Epithelial cell of proximal tubule (primary cell): ENCODE data around the gene ATP6V1A. TPM values are rescaled to one million over a fixed set of nuclear protein-coding genes. Genes with fewer than 3 reads are reported as not detected.
"Not testable (repeated sequence)": the region's sequence is repeated elsewhere in the genome, so short reads cannot be mapped to it uniquely, and the experiment has no call there.

Source experiments
- DNase-seq: peaks from one replicate; pipeline ENCODE4 v3.0.0-alpha.2; 2011; ENCODE audit warnings: low read depth
- H3K4me3 ChIP-seq: 2 replicates; pipeline ENCODE4 v1.5.1; 2011; ENCODE audit warnings: low read depth, mild to moderate bottlenecking, low read length
- total RNA-seq: library from RNA; depleted of rRNA; stranded (reverse); fragments of >200 nt; gene quantifications from 2 replicates; pipeline ENCODE4 v1.2.3, GENCODE V29; 2015
- TF ChIP-seq, protein P1 (sequence below): conservative IDR thresholded peaks from 2 replicates; pipeline ENCODE4 v1.5.1; 2012; ENCODE audit warnings: low read depth, mild to moderate bottlenecking, low read length

The ATP6V1A gene
- total RNA-seq, 1 donor from 2014 or later: 42.2 TPM

DNA sequence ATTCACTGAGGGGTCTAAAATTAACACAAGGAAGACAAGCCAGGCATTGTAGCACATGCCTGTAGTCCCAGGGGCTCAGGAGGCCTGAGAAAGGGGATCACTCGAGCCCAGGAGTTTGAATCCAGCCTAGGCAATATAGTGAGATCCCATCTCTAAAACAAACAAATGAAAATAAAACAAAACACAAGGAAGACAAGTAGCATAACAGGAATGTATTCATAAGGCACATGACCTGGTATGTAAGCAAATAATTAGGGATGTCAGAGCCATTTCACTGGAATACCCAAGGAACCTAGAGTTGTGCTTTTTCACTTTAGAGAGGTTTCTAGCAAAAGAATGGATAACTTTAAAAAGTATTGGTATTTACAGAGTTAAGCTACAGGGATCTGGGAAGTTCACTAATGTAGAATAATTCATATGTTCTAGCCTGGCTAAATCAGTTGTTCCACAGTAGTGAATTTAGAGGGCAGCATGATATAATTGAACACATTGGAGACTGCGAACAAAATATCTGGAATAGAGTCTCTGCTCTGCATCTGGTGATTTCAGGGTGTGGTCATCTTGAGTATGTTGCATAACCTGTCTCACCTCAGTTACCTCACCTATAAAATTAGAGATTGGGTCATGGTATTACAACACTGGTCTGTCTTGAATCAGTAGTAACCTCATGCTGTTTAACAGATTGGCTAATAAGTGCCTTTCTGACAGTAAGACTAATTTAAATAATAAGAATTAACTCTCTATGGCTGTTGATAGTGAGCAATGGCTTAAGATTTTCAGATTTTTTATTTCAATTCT lies 101.0 kb downstream of the ATP6V1A start:
- DNase-seq: peak; percentile 63
- H3K4me3 ChIP-seq: no peak overlapping the region
- TF ChIP-seq, protein P1, sequence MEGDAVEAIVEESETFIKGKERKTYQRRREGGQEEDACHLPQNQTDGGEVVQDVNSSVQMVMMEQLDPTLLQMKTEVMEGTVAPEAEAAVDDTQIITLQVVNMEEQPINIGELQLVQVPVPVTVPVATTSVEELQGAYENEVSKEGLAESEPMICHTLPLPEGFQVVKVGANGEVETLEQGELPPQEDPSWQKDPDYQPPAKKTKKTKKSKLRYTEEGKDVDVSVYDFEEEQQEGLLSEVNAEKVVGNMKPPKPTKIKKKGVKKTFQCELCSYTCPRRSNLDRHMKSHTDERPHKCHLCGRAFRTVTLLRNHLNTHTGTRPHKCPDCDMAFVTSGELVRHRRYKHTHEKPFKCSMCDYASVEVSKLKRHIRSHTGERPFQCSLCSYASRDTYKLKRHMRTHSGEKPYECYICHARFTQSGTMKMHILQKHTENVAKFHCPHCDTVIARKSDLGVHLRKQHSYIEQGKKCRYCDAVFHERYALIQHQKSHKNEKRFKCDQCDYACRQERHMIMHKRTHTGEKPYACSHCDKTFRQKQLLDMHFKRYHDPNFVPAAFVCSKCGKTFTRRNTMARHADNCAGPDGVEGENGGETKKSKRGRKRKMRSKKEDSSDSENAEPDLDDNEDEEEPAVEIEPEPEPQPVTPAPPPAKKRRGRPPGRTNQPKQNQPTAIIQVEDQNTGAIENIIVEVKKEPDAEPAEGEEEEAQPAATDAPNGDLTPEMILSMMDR: no peak

DNA sequence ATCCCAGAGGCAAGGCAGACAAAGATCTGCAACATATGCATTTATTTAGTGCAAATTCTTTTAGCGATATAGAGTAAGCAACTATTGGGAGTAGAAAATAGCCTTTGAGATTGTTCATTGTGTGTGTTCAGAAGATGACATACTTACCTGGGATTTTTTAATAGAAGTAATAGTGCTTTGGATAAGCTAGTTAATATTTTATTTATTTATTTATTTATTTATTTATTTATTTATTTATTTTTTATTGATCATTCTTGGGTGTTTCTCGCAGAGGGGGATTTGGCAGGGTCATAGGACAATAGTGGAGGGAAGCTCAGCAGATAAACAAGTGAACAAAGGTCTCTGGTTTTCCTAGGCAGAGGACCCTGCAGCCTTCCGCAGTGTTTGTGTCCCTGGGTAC lies 102.2 kb downstream of the ATP6V1A start:
- DNase-seq, H3K4me3 ChIP-seq: not testable (repeated sequence)

DNA sequence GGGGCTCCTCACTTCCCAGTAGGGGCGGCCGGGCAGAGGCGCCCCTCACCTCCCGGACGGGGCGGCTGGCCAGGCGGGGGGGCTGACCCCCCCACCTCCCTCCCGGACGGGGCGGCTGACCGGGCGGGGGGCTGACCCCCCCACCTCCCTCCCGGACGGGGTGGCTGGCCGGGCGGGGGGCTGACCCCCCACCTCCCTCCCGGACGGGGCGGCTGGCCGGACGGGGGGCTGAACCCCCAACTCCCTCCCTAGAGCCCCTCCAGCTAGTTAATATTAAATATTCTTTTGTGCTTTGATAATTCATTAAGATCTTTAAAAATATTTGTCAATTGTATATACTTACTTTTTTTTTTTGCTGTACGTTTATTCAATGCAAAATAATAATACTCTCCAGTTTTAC lies 103.0 kb downstream of the ATP6V1A start:
- DNase-seq, H3K4me3 ChIP-seq: not testable (repeated sequence)

DNA sequence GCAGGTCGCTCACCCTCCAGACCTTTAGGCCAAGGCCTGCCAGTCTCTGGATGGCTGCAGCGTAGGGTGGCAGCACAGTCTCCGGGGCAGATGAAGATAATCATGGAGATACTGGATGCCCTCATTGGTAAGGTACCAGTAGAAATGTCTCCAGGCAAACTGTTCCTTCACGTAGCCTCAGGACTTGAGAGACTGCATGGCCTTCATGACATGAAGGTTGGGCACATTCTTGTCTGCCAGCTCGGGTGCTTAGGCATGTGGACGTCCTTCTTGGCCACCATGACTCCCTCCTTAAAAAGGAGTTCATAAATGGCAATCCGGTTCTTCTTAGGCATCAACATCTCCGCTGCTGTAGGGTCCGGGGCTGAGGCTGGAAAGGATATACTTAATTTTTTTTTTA lies 103.6 kb downstream of the ATP6V1A start:
- H3K4me3 ChIP-seq, DNase-seq: not testable (repeated sequence)

DNA sequence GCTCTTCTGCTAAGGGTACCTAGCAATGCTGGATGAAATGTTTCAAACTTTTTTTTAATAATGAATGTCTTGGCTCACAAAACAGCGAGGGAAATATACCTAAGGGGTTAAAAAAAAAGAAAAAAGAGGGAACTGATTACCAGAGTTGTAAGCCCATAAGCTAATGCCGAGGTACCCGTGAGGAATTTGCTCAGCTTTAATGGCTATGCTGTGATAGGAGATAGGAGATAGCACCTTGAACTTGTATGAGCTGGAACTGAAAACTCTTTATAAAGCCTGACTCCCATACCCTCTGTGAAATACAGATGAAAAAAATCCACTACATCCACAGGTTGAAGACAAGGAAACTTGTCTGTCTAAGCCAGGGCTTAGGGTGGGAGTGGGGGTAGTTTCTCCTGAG lies 105.7 kb downstream of the ATP6V1A start:
- DNase-seq: no peak
- TF ChIP-seq, protein P1: no peak
- H3K4me3 ChIP-seq: no peak overlapping the region

Other genes starting within 250 kb of the ATP6V1A start
- 15.0 and 18.7 TPM in 2 replicates for gene SPICE1, start 231.9 kb upstream of the ATP6V1A start, total RNA-seq
- 0.36 TPM in 1 of 2 replicates, not detected in the other for gene SIDT1, start 214.5 kb upstream of the ATP6V1A start, total RNA-seq
- gene USF3, start 50.4 kb upstream of the ATP6V1A start, total RNA-seq: 5.9 and 6.4 TPM in 2 replicates
- gene NAA50, start 786 bp upstream of the ATP6V1A start, total RNA-seq: 135 and 161 TPM in 2 replicates
- 1.6 and 8.6 TPM in 2 replicates for gene GRAMD1C, start 91.8 kb downstream of the ATP6V1A start, total RNA-seq
- 2.2 and 3.5 TPM in 2 replicates for gene ZDHHC23, start 201.0 kb downstream of the ATP6V1A start, total RNA-seq